Occipital lobe (tissue), 2 donors: Measurements from ENCODE around the gene TMEM45A. TPM values are rescaled to one million over a fixed set of nuclear protein-coding genes. Genes with fewer than 3 reads are reported as not detected.
A peak's percentile ranks its signal among the peaks of the same experiment; 100 is the strongest.
"Not testable (repeated sequence)": the region's sequence is repeated elsewhere in the genome, so short reads cannot be mapped to it uniquely, and the experiment has no call there.

Experiments used
- DNase-seq: peaks from one replicate; lab custom pipeline; 2025; lab: John Stamatoyannopoulos, UW
- total RNA-seq: library from RNA; depleted of rRNA; stranded (reverse); fragments of >200 nt; gene quantifications from one replicate; pipeline ENCODE4 v1.2.3, GENCODE V29; 2014

The TMEM45A gene
- total RNA-seq, 1 donor from 2014 or later, result 3.0 TPM

DNA sequence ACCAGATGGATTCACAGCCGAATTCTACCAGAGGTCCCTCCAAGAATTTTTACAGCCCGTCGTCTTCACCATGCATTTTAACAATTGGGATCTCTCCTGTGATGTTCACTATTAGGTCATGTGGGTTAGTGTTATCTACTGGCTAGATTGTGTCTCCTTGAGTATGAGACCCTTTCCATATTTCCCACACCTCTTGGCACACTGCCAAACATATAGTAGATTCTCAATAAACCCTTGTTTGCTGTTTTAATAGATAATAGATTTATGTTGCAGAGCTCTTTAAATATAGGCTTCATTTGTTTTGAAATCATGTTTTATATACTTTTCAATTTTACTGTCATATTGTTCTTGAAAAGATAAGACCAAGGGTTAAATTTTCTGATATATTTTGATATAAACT, 82.1 kb downstream of the TMEM45A start:
- DNase-seq, result no peak

DNA sequence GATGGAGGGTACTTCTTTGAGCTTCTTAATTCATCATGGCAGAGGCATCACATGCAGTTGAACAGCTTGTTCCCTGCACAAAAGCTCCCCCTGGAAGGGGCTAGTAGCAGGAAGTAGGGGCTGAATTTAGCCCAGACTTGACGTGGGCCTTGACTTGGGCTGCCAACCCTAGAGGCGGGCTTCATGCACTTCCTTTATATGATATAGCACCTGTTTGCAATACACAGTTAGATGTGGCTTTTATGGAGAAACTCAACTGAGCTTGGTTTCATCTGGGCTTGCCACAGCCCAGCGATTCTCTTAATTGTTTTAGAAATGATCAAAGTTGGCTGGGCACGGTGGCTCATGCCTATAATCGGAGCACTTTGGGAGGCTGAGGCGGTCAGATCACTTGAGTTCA, 83.3 kb downstream of the TMEM45A start:
- DNase-seq, result no peak

DNA sequence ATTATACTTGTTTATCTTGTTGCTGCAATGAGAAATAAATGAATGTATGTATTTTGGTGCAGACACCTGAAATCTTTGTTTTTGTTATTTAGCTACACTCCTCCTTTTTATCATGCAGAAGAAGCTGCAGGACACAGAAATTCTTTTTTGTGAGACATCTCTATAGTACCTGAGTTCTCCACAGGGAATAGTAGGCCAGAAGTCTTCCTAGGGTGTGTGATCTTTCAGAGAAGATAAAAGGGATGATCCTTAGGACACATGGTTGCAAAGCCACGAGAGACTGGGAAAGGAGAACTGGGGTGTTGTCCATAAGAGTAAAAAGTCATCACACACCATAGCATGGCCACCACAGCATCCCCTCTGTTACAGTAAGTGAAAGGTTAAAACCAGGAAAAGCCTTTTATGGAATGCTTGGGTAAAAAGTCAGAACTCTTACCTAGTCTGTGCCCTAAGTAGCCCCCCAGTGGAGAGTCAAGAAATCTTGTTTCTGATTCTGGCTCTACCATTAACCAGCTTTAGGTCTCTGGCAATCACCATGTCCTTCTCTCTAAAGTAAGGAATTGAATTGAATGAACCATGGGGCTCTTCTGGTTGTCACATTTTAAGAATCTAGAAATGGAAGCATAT, 85.1 kb downstream of the TMEM45A start:
- no peak for DNase-seq

DNA sequence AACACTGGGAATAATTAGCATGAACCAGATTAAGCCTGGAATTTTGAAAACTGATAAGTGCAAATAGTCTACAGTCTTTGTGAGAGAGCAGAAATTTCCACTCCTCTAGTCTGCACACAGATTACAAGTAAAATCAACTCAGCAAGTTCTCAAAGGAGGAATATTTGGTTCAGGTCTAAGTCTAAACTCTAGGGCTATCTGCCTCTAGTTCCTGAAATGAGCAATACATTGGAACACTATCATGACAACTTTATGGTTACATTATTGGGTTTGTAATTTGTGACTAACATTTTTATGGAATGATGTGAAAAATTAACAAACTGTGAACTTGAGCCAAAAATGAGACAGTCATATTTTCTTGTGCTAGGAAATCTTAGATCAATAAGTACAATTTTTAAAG, 86.2 kb downstream of the TMEM45A start:
- DNase-seq, result no peak

DNA sequence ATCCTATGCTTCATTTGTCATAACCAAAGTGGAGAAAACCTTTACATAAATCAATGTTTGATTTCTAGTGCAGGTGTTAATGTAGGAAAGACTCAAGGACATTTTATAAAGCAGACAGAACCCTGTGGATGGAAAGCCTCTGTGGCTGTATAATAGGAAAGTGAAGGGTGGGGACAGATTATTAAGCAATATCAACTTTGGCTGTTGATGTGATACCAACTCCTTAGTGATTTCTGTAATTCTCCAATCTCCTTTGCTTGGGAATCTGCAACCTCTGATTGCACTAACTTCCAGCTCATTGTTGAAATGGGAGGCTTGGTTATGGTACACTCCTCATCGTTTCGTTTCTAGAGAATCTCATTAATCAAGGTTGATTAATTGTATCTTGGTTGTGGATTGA, 87.7 kb downstream of the TMEM45A start:
- no peak for DNase-seq

DNA sequence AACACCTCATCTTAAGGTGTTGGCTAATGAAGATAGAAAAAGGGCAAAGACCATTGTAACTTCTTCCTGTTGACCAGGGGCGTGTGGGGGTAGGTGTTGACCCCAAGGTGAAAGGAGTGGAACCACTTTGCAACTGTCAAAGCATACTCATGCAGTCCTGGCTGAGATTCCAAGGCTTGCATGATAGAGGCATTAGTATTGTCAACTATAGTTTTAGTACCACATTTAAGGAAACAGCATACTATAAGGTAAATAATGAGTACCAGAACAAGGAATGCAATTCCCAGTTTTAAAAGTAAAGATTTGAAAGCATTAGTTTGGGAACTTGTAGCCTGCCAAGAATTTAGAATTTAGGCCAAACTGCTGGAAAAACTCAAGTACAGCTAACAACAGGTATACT, 89.2 kb downstream of the TMEM45A start:
- DNase-seq, result no peak

DNA sequence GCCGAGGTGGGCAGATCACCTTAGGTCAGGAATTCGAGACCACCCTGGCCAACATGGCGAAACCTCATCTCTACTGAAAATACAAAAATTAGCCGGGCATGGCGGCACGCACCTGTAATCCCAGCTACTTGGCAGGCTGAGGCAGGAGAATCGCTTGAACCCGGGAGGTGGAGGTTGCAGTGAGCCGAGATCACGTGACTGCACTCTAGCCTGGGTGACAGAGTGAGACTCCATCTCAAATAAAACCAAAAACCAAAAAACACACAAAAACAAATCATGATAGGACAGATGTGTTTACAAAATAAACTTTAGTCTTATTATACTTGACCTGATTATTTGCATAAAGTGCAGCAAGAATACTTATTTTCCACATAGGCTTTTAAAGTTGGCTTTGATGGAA, 89.7 kb downstream of the TMEM45A start:
- DNase-seq, result not testable (repeated sequence)

DNA sequence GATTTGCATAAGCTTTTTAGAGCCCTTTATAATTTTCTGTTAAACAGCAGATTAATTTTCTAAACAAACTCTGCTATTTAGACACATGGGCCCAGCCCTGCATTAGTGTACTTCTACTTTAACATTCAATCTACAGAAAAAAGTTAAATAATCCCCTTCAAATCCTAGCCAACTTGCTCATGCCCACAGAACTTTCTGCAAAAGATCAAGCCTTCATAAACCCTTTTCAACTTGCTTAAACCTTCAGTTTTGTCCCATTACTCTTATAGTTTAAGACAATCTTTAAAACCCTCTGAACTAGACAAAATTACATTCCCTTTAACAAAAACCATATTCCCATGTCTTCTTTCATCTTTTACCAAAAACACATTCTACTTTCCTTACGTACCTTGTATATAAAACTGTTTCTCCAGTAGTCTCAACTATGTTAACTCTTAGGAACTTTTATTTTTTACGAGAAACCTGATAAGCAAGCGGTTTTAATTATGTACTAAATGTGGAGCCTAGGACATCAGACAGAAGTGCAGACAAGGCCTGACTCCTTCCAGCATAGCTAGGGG, 91.8 kb downstream of the TMEM45A start:
- no peak for DNase-seq

DNA sequence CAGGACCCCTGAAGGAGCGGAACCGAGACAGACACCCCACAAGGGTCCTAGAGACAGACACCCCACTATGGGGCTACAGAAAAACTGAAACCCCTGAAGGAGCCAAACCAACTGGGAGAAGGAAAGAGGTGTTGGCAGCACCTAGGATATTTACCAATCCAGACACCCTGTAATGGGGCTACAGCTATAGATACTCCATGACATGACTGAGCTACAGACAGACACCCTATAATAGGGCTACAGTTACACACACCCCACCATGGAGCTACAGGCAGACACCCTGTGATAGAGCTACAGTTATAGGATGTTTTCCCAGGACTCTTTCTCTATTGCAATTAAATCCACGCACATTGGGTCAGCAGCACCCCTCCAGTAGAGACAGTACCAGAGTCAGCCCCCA, 94.4 kb downstream of the TMEM45A start:
- no peak for DNase-seq

DNA sequence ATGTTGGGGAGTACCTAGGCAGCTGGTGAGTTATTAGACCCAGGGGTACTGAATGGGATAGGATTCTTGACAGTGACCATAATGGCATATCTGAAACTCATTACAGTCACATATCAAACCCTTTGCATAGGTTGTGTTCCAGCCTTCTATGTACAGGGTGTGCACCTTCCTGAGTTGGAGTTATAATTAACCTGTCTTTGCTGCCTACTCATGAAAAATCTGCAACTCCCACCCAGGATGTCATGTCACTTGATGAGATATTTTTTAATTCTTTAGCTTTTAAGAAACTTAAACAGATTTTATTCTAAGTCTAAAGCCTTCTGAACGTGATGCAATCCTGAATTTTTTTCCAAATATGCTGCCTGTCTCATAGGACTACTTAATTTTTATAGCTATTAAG, 95.8 kb downstream of the TMEM45A start:
- DNase-seq, result no peak

DNA sequence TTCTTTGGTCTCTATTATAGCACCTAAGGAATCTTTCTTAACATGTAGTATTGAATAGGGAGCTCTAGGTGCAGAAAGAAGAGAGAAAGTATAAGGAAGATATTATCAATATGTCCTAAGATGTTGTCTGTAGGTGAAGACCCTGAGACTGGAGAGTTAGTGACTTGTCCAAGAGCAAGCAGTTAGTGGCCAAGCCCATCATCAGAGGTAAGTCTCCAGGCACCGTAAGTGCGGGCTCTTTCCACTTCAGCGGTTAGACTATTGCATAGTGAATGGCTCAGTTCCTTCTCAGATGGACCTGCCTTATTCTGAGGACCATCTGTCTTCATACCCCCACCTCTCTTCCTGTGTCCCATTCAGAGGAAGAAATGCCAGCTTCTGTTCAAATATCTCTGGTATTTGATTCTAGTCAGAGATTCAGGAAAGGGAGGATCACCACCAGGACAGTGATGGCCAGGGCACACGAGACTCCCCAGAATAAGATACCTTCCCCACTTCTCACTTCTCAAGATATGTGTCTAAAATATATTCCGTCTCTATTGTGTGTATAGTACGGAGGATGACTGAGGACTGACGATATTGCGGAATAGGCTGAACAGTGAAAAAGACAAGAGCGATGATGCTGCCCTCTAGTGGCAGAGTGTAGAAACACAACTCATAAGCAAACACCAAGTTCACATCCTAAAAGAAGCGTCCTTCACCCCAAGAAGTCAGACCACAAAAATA, 97.9 kb downstream of the TMEM45A start:
- DNase-seq, result peak; percentile 8

DNA sequence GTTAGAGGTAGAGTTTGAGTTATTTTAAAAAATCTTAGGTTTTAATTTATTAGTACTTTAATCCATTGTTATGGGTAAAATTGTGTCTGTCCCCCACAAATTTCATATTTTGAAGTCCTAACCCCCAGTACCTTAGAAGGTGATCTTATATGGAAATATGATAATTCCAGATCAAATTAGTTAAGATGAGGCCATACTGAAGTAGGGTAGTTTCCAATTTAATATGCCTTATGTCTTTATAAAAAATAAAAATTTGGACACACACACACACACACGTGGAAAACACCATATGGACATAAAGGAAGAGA, 98.4 kb downstream of the TMEM45A start:
- DNase-seq, result no peak

DNA sequence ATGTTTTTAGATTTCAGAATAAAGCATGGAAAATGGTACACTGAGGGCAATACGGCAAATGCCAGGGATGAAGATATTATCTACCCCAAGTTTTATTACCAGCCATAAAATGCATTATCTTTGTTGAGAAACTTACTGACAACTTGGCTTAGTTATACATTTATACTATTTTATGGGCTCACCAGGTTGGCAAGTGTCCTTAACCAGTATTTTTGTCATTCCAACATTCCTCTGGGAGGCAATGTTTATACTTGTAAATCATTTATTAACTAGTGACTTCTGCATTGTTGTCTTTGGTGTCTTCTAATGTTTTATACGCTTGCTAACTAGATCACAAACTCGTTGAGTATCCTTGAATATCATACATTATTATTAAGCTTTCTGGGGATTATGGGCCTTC, 99.0 kb downstream of the TMEM45A start:
- DNase-seq, result no peak

DNA sequence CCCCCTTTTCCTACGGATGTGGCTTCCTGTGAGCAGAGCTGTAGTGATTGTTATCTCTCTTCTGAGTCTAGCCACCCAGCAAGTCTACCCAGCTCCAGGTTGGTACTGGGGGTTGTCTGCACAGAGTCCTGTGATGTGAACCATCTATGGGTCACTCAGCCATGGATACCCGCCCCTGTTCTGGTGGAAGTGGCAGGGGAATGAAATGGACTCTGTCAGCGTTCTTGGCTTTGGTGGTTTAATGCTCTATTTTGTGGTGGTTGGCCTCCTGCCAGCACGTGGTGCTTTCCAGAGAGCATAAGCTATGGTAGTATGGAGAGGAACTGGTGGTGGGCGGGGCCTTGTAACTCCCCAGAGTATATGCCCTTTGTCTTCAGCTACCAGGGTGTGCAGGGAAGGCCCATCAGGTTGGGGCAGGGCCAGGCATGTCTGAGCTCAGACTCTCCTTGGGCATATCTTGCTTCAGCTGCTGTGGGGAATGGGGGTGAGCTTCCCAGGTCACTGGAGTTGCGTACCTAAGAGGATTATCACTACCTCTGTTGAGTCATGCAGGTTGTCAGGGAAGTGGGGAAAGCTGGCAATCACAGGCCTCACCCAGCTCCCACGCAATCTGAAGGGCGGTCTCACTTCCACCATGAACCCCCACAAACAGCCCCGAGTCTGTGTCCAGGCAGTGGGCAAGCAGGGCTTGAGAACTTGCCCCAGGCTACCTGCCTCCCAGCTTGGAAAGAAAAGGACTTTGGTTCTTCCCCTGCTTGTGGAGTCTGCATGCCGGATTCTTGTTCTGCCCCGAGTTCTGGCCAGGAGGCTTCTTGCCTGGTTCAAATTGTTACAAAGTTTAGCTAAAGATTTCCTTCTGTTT, 108.0 kb downstream of the TMEM45A start:
- no peak for DNase-seq

DNA sequence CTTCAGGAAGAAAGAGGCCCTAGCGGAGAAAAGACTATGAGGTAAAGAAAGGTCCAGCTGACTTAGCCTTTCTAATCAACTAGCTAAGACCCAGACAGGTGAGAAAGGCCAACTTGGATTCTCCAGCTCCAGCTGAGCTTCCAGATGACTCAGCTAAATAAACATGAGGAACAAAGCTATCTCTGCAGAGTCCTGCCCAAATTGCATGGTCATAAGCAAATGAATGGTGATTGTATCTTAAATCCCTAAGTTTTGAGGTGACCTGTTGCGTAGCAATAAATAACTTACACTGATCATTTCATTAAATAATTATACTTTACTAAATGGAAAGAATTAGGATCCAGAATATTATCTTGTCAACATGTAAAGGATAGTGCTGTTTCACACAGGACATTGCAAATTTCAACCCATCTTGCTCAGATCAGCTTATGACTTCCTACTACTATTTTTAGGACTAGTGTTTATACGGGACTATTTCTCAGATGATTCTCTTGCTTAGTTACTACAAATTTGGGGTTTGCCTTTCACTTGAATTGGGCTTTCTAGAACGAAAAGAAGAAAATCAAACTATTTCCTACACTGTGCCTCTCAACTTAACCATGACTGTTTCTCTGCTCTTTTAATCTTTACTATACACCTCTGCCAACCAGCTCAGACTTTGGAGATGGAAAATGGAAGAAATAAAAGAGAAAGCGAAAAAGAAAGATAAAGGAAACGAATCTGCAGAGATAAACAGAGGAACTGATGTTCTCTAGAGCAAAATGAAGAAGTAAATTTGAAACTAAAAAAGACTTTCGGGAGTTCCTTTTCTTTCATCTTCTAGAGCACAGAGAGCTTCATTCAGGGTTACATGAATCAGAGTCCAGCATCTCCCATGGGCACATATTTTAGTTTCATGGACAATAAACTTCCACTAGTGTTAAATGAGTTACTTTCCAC, 110.4 kb downstream of the TMEM45A start:
- DNase-seq, result no peak

DNA sequence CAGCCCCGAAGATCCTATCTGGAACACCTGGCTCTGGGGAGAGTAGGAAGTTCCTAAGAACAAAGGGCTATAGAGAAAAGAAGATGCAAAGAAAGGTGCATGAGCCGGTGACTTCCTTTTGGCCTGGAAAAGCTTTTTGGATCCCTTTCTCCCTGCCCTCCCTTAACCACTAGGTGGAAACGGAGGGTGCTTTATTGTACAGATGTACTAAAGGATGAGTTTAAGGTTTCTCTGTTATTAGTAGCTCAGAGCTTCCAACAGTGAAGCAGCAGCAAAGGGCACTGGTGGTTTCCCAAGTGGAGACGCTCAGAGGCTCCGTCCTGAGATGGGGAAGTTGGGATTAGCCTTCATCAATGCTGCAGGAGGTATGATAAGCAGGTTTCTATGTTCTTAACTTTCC, 111.0 kb downstream of the TMEM45A start:
- DNase-seq, result no peak

DNA sequence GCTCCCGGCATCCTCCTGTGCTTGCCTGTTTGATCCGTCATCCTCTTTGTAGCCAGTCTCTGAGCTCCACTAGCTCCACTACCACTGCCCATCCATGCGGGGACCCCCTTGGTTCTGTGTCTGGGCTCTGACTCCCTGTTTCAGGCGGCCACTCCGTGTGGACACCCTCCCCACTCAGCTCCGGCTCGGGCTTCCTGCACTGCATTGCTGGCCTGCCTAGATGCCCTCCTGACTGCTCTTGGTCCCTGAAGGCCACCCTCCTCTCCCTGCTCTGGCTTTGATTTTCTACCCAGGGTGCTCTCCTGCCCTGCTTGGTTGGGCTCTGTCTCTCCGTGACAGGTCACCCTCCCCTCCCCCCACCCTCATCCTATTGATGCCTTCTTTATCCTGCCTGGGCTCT, 112.9 kb downstream of the TMEM45A start:
- no peak for DNase-seq

DNA sequence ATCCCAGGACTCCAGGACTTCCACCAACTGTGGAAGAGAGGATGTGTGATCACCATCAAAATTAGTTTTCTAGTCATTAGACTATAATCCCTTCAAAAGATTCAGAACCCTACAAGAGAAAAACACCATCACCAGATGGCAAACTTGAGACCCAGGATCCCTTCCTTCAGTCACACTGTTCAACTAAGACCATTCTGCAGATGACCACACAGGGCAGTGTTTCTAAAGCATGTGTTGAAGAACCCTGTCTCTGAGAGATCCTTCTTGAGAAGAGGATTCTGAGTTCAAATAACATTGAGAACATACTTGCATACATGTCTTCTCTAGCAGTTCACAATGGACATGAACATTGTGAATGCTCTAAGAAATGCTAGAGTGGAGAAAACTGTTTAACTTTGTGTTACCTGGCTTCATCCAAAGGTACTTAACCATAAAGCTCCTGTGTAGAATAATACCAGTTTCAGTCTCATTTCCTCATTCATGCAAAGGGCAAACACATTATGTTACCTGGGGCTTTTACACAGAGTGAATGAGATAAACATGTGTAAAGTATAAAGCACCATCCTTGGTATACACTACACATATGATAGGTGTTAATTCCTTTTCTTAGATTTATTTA, 114.6 kb downstream of the TMEM45A start:
- DNase-seq, result no peak

DNA sequence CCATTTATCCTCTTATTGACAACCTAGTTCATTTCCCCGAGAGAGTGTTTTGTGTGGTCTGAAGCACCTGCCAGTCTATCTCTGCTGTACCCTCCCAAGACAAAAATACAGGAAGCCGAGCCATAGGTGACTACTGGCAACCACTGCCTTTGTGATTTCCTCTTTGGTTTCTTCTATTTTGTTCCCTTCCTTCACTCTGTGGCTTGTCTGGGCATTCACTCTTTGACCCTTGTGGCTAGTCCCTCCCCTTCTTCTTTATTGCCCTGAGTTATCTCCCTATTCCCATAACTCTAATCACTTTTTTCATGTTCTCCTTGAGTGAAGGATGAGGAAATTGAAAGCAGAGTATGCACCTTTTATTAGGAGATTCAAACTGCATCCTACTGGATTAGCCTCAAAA, 116.9 kb downstream of the TMEM45A start, which contains the start of gene ADGRG7:
TSS of gene ADGRG7 (plus strand) at position 297 of the 400 bp plus-strand sequence. CDS start 256 bp downstream, outside the sequence.
- DNase-seq, result no peak

DNA sequence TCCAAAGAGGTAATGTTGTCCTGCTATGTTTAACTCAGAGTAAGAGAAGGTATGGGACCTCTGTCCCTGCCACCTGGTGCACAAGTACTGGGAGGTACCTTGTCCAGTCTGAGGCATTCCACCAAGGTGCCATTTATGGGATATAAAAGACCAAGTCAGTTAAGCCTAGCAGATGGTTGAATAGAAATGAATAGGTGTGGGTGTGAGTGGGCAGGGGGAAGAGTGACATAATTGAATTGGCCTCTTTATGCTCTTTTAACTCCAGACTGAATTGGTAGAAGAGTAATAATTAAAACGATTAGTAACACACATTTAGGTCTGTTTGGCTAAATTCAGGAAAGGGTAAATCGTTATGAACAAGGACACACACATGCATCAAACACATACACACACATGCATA, 117.5 kb downstream of the TMEM45A start:
- no peak for DNase-seq

DNA sequence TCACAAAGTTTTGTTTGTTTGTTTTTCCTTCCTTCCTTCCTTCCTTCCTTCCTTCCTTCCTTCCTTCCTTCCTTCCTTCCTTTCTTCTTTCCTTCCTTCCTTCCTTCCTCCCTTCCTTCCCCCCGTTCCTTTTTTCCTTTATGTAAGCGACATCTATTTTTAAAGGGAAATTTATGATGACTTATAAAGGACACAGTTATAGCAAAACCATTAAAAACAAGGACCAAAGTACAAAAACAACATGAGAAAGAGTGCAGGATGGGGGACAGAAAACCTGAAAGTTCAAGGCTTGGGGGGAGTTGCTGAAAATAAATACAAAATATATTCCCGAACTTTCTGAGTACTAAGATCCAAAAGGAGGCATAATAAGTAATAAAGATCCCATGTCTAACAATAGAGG, 118.8 kb downstream of the TMEM45A start:
- no peak for DNase-seq
